Hepatocyte (in vitro differentiated cells): ENCODE results near the gene VWF.

Source experiments
- EZH2 ChIP-seq: fragments of 200-600 bp; sonication (generic); IDR thresholded peaks from 2 replicates; pipeline ENCODE4 v1.6.1; 2016; ENCODE audit warnings: antibody characterized with exemption, mild to moderate bottlenecking, borderline replicate concordance
- TF ChIP-seq, protein P1 (sequence below): fragments of 200-600 bp; sonication (generic); IDR thresholded peaks from 2 replicates; pipeline ENCODE4 v1.5.1; 2016; ENCODE audit warnings: antibody characterized with exemption, mild to moderate bottlenecking; ENCODE audit not compliant: poor library complexity

DNA sequence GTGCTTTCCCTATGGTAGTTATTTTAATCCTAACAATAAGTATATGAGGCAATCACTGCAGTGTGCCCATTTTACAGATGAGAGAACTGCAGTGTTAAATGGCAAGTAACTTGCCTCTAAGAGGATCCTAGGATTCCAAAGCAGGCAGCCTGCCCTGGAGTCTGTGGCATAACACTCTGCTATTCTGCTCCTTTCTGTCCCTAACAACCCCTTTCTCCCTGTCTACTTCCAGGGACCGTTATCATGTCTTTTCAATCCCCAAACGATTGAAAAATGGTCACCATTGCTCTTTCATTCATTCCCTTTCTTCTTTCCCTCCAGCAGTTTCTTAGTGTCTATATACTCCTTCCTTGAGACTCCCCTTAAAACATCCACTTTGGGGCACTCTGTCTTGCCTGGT, 178.1 kb downstream of the VWF start:
- TF ChIP-seq, protein P1, sequence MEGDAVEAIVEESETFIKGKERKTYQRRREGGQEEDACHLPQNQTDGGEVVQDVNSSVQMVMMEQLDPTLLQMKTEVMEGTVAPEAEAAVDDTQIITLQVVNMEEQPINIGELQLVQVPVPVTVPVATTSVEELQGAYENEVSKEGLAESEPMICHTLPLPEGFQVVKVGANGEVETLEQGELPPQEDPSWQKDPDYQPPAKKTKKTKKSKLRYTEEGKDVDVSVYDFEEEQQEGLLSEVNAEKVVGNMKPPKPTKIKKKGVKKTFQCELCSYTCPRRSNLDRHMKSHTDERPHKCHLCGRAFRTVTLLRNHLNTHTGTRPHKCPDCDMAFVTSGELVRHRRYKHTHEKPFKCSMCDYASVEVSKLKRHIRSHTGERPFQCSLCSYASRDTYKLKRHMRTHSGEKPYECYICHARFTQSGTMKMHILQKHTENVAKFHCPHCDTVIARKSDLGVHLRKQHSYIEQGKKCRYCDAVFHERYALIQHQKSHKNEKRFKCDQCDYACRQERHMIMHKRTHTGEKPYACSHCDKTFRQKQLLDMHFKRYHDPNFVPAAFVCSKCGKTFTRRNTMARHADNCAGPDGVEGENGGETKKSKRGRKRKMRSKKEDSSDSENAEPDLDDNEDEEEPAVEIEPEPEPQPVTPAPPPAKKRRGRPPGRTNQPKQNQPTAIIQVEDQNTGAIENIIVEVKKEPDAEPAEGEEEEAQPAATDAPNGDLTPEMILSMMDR, result no peak
- no peak for TF ChIP-seq EZH2
